HG03571 (cell line): ENCODE results near the gene CAMTA1.

ENCODE experiments used
- ATAC-seq: cut with Tn5 transposase; IDR thresholded peaks from one replicate; pipeline ENCODE4 v1.9.1; 2021; ENCODE audit not compliant: unreplicated experiment

Gene CAMTA1

GRCh38 chr1:6776389-6776788, 8.9 kb upstream of the CAMTA1 start:
- no peak for ATAC-seq

- ATAC-seq: no peak
Observed at GRCh38 chr1:6776895-6777294, 8.4 kb upstream of the CAMTA1 start.

GRCh38 chr1:6777813-6778212, 7.4 kb upstream of the CAMTA1 start:
- ATAC-seq: no peak

- no peak for ATAC-seq
Observed at GRCh38 chr1:6779089-6779805, 6.0 kb upstream of the CAMTA1 start.

GRCh38 chr1:6782151-6782550, 3.1 kb upstream of the CAMTA1 start:
- ATAC-seq: no peak

- ATAC-seq: no peak
Observed at GRCh38 chr1:6783221-6783620, 2.0 kb upstream of the CAMTA1 start.

GRCh38 chr1:6783936-6784559, 1.2 kb upstream of the CAMTA1 start:
- no peak for ATAC-seq

- ATAC-seq: peak; percentile 63
Observed at GRCh38 chr1:6784560-6785317, 515 bp upstream of the CAMTA1 start.

- ATAC-seq: no peak
Observed at GRCh38 chr1:6785728-6786505, 663 bp downstream of the CAMTA1 start.

GRCh38 chr1:6788946-6789345, 3.7 kb downstream of the CAMTA1 start:
- no peak for ATAC-seq

GRCh38 chr1:6790146-6790545, 4.9 kb downstream of the CAMTA1 start:
- no peak for ATAC-seq

- no peak for ATAC-seq
Observed at GRCh38 chr1:6794164-6794563, 8.9 kb downstream of the CAMTA1 start.

- no peak for ATAC-seq
Observed at GRCh38 chr1:6795203-6795602, 9.9 kb downstream of the CAMTA1 start.

GRCh38 chr1:6795661-6796060, 10.4 kb downstream of the CAMTA1 start:
- no peak for ATAC-seq

GRCh38 chr1:6796095-6796494, 10.8 kb downstream of the CAMTA1 start:
- no peak for ATAC-seq

GRCh38 chr1:6799499-6799898, 14.2 kb downstream of the CAMTA1 start:
- ATAC-seq: no peak

GRCh38 chr1:6800745-6801144, 15.5 kb downstream of the CAMTA1 start:
- ATAC-seq: no peak

- ATAC-seq: no peak
Observed at GRCh38 chr1:6801199-6801598, 15.9 kb downstream of the CAMTA1 start.

GRCh38 chr1:6801966-6802365, 16.7 kb downstream of the CAMTA1 start:
- no peak for ATAC-seq

GRCh38 chr1:6802454-6802853, 17.2 kb downstream of the CAMTA1 start:
- ATAC-seq: no peak

- ATAC-seq: no peak
Observed at GRCh38 chr1:6802893-6803292, 17.6 kb downstream of the CAMTA1 start.
